ENCODE data around the gene TADA3. TPM values are rescaled to one million over a fixed set of nuclear protein-coding genes. Genes with fewer than 3 reads are reported as not detected.

The TADA3 gene
- total and polyA plus RNA-seq, 9 donors = 45.5 to 77.9 (median 60.3) TPM

DNA sequence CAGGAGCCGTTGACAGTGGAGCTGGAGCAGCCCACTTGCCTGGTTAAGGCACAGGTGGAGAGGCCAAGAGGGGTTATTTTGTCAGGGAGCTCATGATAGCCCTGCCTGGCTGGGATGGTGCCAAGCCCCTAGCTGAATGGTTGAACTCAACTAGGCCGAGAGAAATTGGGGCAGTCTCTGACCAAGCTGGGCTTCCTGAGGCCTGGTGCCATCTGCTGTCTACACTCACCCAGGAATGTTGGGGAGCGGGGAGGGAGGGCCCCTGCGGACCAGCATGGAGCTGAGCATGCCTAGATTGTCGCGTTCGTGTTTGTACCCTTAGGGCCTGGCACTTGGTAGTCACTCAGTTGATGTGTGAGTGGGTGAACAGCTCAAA is 59.5 kb downstream of the TADA3 start:
- Histone ChIP-seq H3K4me3 (peak overlapping the region; percentile 94), H3K27ac (no peak overlapping the region), H3K27me3 (no peaks in the 10 kb centered on the region), H3K36me3 (no peaks in the 10 kb centered on the region), H3K4me1 (ENCODE audit: insufficient read depth) (peaks cover 4% of the 10 kb centered on the region), H3K9me3 (no peaks in the 10 kb centered on the region)
- DNase-seq = peak in 3 of 5 donors; percentile 50 to 56 (median 54)
- intact Hi-C loops (cut with DNase I) = loop anchor here in 2 of 4 donors (10.0 kb wide), 2 partner anchors 62 to 202 kb away; partner anchors contain the start of genes ARPC4 (in 1 of the 2), CRELD1 (in 1 of the 2) and TADA3 (in 1 of the 2)
- TF ChIP-seq, protein P1, sequence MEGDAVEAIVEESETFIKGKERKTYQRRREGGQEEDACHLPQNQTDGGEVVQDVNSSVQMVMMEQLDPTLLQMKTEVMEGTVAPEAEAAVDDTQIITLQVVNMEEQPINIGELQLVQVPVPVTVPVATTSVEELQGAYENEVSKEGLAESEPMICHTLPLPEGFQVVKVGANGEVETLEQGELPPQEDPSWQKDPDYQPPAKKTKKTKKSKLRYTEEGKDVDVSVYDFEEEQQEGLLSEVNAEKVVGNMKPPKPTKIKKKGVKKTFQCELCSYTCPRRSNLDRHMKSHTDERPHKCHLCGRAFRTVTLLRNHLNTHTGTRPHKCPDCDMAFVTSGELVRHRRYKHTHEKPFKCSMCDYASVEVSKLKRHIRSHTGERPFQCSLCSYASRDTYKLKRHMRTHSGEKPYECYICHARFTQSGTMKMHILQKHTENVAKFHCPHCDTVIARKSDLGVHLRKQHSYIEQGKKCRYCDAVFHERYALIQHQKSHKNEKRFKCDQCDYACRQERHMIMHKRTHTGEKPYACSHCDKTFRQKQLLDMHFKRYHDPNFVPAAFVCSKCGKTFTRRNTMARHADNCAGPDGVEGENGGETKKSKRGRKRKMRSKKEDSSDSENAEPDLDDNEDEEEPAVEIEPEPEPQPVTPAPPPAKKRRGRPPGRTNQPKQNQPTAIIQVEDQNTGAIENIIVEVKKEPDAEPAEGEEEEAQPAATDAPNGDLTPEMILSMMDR (IDR thresholded peaks at IDR 0.05) = no peak
- TF ChIP-seq EP300 (IDR thresholded peaks at IDR 0.05) = no peak
- 26 to 39% (median 32%) methylated on average over 7 of the region's 7 CpGs for WGBS, 3 donors

DNA sequence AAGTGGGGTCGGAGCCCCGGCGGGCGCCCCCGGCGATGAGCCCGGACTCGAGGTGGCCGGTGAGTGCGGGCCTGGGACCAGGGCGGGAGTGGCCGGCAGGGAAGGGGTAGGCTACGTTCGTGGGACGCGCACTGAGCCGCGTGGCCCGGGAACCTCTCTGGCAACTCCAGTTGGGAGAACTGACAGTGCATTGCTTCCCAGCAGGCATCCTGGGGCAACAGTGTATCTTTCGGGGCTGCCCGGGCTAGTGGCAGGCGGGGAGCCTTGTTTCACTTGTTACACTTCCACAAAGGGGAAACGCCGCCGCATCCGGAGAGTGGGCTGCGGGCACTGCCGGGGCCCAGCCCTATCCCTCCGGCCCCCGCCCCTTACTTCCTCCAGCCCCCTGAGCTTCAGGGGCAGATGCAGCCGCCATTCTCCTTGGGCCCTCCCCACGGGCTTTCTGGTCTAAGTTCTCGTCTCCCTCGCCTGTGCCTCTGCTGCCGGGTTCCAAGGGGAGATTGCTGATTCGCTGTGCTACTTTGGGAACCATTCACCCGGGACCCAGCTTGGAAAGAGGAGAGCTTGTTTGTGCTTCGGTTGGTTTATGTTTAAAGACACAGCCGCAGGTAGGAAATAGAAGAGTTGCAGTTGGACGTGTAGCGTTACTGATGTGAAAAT is 60.1 kb downstream of the TADA3 start:
- peak overlapping the region; percentile 94 for H3K4me3 ChIP-seq
- TF ChIP-seq EP300 (IDR thresholded peaks at IDR 0.05) (no peak), POLR2A (IDR thresholded peaks at IDR 0.05) (no peak)
- TF ChIP-seq, protein P1 (IDR thresholded peaks at IDR 0.05) = no peak
- WGBS, 3 donors = 0 to 1% (median 1%) methylated on average over 35 to 41 of the region's 41 CpGs
- no peaks in the 10 kb centered on the region for H3K27me3 ChIP-seq
- H3K4me1 ChIP-seq (ENCODE audit: insufficient read depth) = peaks cover 4% of the 10 kb centered on the region
- intact Hi-C loops (cut with DNase I) = loop anchor here in 2 of 4 donors (10.0 kb wide), 2 partner anchors 63 to 203 kb away; partner anchors contain the start of genes ARPC4 (in 1 of the 2), CRELD1 (in 1 of the 2) and TADA3 (in 1 of the 2)
- H3K27ac ChIP-seq = peak overlapping the region; percentile 91 to 98
- H3K36me3 ChIP-seq = no peaks in the 10 kb centered on the region
- DNase-seq = no peak
- H3K9me3 ChIP-seq = no peaks in the 10 kb centered on the region

DNA sequence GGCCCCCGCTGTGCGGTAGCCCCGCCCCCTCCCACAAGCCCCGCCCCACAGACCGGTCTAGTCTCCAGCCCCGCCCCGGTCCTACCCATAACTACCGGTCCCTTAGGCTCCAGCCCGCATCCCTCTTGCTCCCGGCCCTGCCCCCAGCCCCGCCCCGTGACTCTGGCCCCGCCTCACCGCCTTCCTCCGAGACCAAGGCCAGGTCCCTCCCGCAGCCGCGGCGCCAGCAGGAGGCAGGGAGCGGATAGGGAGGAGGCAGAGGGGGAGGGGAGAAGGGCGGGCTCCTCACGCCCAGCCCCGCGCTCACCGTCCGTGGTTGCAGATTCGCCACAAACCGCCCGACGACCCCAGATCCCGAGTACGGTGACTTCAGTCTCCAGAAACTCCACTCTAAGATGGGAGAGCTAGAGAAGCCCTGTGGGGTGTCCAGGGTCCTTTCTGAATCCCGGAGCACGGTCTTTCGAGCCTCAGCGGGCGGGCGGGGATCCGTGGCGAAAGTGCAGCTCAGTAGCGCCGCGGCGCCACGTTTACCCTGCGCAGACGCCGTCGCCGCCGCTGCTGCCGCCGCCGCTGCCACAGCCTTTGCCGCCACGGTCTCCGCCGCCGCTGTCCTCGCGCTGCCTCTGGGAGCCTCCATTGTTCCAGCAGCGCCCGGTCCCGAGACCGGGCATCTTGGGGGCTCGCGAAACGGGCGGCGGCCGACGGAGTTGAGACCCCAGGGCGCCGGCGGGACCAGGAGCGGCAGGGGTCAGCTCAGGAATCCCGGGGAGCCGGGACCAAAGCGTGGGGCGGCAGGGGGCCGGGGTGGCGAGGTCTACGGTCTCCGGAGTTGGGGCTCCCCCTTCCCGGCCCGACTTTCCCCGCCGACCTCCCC is 60.8 kb downstream of the TADA3 start, which contains the start of gene BRPF1:
Gene BRPF1, plus strand, starts transcription at position 530 of the 874 bp plus-strand sequence. CDS start 2,406 bp downstream, outside the sequence.
- Histone ChIP-seq H3K4me3 (peak within 1 kb of the TSS; percentile 94), H3K4me1 (ENCODE audit: insufficient read depth) (peaks cover 4% of the 10 kb centered on the region), H3K27me3 (no peaks in the 10 kb centered on the region), H3K36me3 (no peaks in the 10 kb centered on the region), H3K27ac (peak within 1 kb of the TSS; percentile 91 to 98), H3K9me3 (no peaks in the 10 kb centered on the region)
- 0 to 1% (median 1%) methylated on average over 61 to 88 of the region's 88 CpGs for WGBS, 3 donors
- TF ChIP-seq, protein P1 (IDR thresholded peaks at IDR 0.05) = peak in 1 of 3 donors; percentile 41
- TF ChIP-seq EP300 (IDR thresholded peaks at IDR 0.05) (no peak), POLR2A (IDR thresholded peaks at IDR 0.05) (peak; percentile 51)
- intact Hi-C loops (cut with DNase I) = loop anchor here in 2 of 4 donors (2.0 to 10.0 kb wide), 3 partner anchors 19 to 203 kb away; partner anchors contain the start of genes ARPC4 (in 1 of the 2), CRELD1 (in 1 of the 2) and TADA3 (in 1 of the 2)
- peak; percentile 99 to 100 (median 100) for DNase-seq

DNA sequence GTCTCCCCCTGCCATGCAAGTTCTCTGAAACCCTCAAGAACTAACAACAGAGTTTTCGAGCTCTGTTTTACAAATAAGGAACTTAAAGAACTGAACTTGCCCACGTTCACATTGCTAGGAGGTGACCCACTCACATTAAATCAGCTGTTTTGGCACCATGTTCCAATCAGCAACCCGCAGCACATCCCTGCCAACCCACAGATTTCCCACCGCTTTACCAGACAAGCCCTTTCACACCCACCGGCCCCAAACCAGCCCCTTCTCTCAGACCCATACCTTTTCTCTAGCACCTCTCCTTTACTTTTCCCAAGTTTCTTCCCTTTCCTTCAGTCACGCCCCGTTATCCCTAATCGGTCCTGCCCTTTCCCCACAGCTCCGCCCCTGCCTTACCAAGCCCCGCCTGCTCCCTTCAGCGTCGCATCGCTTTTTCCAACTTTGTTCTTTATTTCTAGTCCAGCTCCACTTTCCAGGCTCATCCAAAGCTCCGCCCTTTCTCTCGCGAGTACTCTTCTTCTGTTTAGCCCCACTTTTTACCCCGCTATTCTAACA is 61.5 kb downstream of the TADA3 start:
- intact Hi-C loops (cut with DNase I) = loop anchor here in 2 of 4 donors (2.0 to 10.0 kb wide), 3 partner anchors 20 to 204 kb away; partner anchors contain the start of genes ARPC4 (in 1 of the 2), CRELD1 (in 1 of the 2) and TADA3 (in 1 of the 2)
- TF ChIP-seq POLR2A (IDR thresholded peaks at IDR 0.05) = no peak
- TF ChIP-seq, protein P1 (IDR thresholded peaks at IDR 0.05) = peak in 1 of 3 donors; percentile 20
- TF ChIP-seq EP300 (IDR thresholded peaks at IDR 0.05) = no peak
- Histone ChIP-seq H3K4me1 (ENCODE audit: insufficient read depth) (peaks cover 4% of the 10 kb centered on the region), H3K9me3 (no peaks in the 10 kb centered on the region), H3K27ac (peak overlapping the region in 1 of 2 donors; percentile 98), H3K36me3 (no peaks in the 10 kb centered on the region), H3K4me3 (peak overlapping the region; percentile 47), H3K27me3 (no peaks in the 10 kb centered on the region)
- WGBS, 3 donors = 0 to 1% (median 1%) methylated on average over 16 to 17 of the region's 17 CpGs
- no peak for DNase-seq
